WERI-Rb-1 (cell line): ENCODE results near the gene GATC.

Experiments used
- DNase-seq: peaks from one replicate; pipeline ENCODE4 v3.0.0-alpha.2; 2020
- H3K27ac ChIP-seq: fragments of 250-450 bp; sonication (Bioruptor Pico); 2 replicates; pipeline ENCODE4 v1.5.1; 2020; ENCODE audit warnings: mild to moderate bottlenecking, moderate library complexity
- H3K27me3 ChIP-seq: fragments of 250-450 bp; sonication (Bioruptor Pico); 2 replicates; pipeline ENCODE4 v1.5.1; 2021; ENCODE audit warnings: mild to moderate bottlenecking, low read depth, moderate library complexity; ENCODE audit not compliant: insufficient read depth, severe bottlenecking
- H3K36me3 ChIP-seq: fragments of 250-450 bp; sonication (Bioruptor Pico); 2 replicates; pipeline ENCODE4 v1.5.1; 2020; ENCODE audit warnings: mild to moderate bottlenecking, moderate library complexity
- H3K4me3 ChIP-seq: 2 replicates; pipeline ENCODE4 v1.5.1; 2011; ENCODE audit warnings: low read depth, mild to moderate bottlenecking, control low read depth, low read length
- H3K9me3 ChIP-seq: fragments of 250-450 bp; sonication (Bioruptor Pico); 2 replicates; pipeline ENCODE4 v1.5.1; 2021; ENCODE audit warnings: mild to moderate bottlenecking, moderate library complexity; ENCODE audit not compliant: severe bottlenecking
- CTCF ChIP-seq: IDR thresholded peaks from 2 replicates; pipeline ENCODE4 v1.5.1; 2011; ENCODE audit warnings: low read depth, mild to moderate bottlenecking, control low read depth, inconsistent platforms, low read length

Gene GATC

GRCh38 chr12:120428597-120429229 lies 17.5 kb upstream of the GATC start:
- Histone ChIP-seq H3K9me3 (no peaks in the 10 kb centered on the region), H3K27me3 (no peaks in the 10 kb centered on the region), H3K36me3 (no peaks in the 10 kb centered on the region), H3K4me3 (no peak overlapping the region), H3K27ac (no peak overlapping the region; the same call in 1 of the 2 replicates)
- no peak for DNase-seq
- TF ChIP-seq CTCF = no peak

- no peak overlapping the region for H3K27ac ChIP-seq
- DNase-seq = no peak
- TF ChIP-seq CTCF = no peak
- no peak overlapping the region for H3K4me3 ChIP-seq
- H3K9me3 ChIP-seq = no peaks in the 10 kb centered on the region
- no peaks in the 10 kb centered on the region for H3K27me3 ChIP-seq
- H3K36me3 ChIP-seq = no peaks in the 10 kb centered on the region
Measured at GRCh38 chr12:120429368-120429767, 16.9 kb upstream of the GATC start.

GRCh38 chr12:120432772-120433525 lies 13.3 kb upstream of the GATC start:
- no peak for DNase-seq
- Histone ChIP-seq H3K4me3 (no peak overlapping the region), H3K9me3 (no peaks in the 10 kb centered on the region), H3K27ac (no peak overlapping the region), H3K36me3 (no peaks in the 10 kb centered on the region), H3K27me3 (no peaks in the 10 kb centered on the region)
- no peak for TF ChIP-seq CTCF

- H3K9me3 ChIP-seq = no peaks in the 10 kb centered on the region
- TF ChIP-seq CTCF = peak; percentile 52
- H3K4me3 ChIP-seq = peak within 1 kb of the TSS; percentile 63
- H3K36me3 ChIP-seq = peaks cover 34% of the 10 kb centered on the region
- peak; percentile 99 for DNase-seq
- H3K27ac ChIP-seq = peak within 1 kb of the TSS; percentile 82
- H3K27me3 ChIP-seq = no peaks in the 10 kb centered on the region
Measured at GRCh38 chr12:120437735-120438494, 8.3 kb upstream of the GATC start, which contains the start of gene COX6A1. COX6A1 (plus strand) TSS chr12:120438113; CDS start chr12:120438127, 14 bp downstream.

GRCh38 chr12:120438495-120439198 lies 7.6 kb upstream of the GATC start:
- Histone ChIP-seq H3K36me3 (peaks cover 41% of the 10 kb centered on the region), H3K9me3 (no peaks in the 10 kb centered on the region), H3K27ac (peak overlapping the region; percentile 82), H3K27me3 (no peaks in the 10 kb centered on the region), H3K4me3 (peak overlapping the region; percentile 63)
- no peak for TF ChIP-seq CTCF
- DNase-seq = peak; percentile 23
